GM18505 (cell line): ENCODE measurements around the gene NSFL1C.

ENCODE experiments used
- ATAC-seq: cut with Tn5 transposase; IDR thresholded peaks from one replicate; pipeline ENCODE4 v1.9.1; 2021; ENCODE audit not compliant: unreplicated experiment
- POLR2A ChIP-seq: IDR thresholded peaks from 4 replicates; pipeline ENCODE4 v1.6.1; 2011; ENCODE audit warnings: borderline replicate concordance; ENCODE audit not compliant: insufficient read depth, insufficient read length; ENCODE audit errors: extremely low read depth

Gene NSFL1C

GRCh38 chr20:1493536-1493935, 26.9 kb upstream of the NSFL1C start:
- no peak for TF ChIP-seq POLR2A
- ATAC-seq = no peak

GRCh38 chr20:1491860-1492642, 25.4 kb upstream of the NSFL1C start:
- no peak for ATAC-seq
- TF ChIP-seq POLR2A = no peak

- TF ChIP-seq POLR2A = no peak
- no peak for ATAC-seq
Measured at GRCh38 chr20:1491281-1491840, 24.7 kb upstream of the NSFL1C start, which contains the start of gene SIRPB2. Gene SIRPB2, minus strand, starts transcription at chr20:1491420. Its CDS starts 61 bp downstream, at chr20:1491359.

DNA sequence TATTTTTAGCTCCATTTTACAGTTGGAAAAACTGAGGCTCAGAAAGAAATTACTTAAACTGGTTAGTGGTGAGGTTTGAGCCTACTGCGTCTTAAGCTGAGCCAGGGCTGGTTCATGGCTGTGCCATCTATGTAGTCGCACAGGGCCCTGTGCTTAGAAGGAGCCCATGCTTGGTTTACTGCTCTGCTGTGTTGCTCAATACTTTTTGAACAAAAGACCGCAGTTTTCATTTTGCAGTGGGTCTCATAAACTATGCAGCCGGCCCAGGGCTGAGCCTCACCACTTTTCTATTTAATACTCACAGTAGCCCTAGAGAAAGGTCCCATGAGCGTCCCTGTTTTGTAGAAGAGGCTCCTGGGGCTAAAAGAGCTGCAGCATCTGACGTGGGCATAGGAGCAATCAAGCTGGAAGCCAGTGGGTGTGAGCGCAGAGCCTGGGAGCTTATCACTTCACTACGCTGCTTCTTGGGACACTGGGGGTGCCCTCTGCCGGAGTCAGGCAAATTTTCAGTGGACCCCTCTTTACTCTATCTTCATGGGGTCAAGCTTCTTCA, 24.1 kb upstream of the NSFL1C start:
- TF ChIP-seq POLR2A = no peak
- no peak for ATAC-seq

DNA sequence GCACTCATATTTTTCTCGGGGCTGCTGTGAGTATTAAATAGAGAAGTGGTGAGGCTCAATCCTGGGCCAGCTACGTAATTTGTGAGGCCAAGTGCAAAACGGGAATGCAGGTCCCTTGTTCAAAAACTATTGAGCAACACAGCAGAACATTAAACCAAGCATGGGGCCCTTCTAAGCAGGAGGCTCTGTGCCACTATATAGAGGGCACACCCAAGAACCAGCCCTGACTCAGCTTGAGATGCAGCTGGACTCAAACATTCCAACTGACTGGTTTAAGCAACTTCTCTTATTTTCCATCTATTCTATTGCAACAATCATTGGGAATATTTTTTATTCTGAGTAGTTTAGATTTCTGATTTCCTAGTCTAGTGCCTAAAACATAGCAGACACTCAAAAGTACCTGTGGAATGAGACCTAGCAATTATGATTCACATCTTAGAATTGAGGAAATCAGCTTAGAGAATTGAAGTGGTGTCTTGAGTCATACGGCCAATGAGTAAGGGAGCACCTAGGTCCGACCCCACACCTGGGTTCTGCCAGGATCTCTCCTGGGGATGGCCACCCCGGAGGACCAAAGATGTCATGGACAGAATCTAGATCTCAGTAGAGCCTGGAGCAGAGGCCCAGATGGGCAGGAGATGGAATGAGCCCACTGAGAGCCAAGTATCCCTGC, 23.3 kb upstream of the NSFL1C start:
- ATAC-seq = no peak
- TF ChIP-seq POLR2A = no peak

DNA sequence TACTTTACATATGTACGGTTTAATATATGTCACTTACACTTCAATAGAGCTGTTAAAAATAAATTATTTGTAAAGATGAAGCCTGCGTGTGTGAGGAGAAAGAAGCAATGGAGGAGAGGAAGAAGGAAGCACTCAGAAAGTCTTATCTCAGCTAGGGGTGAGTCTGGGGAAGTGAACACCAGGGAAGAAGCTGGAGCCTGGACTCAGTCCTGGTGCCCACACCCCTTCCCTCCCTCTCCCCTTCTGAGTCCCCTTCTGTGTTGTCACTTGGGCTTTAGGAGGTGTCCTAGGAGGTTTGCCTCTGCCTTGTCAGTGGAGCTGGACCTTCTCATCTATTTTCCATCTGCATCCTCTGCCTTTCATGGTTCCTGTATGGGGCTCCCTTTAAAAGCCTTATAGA, 22.7 kb upstream of the NSFL1C start:
- ATAC-seq = no peak
- no peak for TF ChIP-seq POLR2A

DNA sequence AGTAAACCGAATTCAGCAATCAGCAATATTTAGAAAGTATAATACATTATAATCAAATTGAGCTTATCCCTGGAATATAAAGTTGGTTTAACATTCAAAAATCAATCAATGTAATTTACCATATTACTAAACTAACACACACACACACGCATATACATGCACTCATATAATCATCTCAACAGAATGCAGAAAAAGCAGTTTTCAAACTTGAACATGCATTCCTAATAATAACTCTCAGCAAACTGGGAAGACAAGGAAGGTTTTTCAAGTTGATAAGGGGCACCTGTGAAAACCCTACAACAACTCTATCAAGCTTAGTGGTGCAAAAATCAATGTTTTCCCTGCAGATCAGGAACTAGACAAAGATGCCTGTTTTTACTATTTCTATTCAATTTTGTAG, 19.9 kb upstream of the NSFL1C start:
- ATAC-seq = no peak
- TF ChIP-seq POLR2A = no peak

- no peak for ATAC-seq
- no peak for TF ChIP-seq POLR2A
Measured at GRCh38 chr20:1484438-1485116, 17.9 kb upstream of the NSFL1C start.

GRCh38 chr20:1479831-1480595, 13.4 kb upstream of the NSFL1C start:
- TF ChIP-seq POLR2A = no peak
- no peak for ATAC-seq

DNA sequence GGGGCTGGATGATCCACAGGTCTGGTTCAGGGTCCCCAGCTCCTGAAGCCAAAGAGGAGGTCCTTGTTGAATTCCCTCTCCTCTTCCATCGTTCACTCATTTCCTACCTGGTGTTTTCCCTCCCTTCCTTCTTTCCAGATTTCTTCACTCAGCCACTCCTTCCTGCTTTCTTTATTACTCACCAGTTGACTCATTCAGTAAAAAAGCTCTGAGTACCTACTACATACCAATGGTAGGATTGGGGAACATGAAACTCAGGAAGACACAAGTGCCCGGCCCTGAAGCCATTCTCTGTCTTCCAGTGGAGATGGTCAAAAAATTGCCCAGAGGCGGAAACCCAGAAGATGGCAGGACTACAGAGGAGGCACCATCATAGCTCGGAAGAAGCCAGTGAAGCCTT, 11.9 kb upstream of the NSFL1C start:
- ATAC-seq = no peak

DNA sequence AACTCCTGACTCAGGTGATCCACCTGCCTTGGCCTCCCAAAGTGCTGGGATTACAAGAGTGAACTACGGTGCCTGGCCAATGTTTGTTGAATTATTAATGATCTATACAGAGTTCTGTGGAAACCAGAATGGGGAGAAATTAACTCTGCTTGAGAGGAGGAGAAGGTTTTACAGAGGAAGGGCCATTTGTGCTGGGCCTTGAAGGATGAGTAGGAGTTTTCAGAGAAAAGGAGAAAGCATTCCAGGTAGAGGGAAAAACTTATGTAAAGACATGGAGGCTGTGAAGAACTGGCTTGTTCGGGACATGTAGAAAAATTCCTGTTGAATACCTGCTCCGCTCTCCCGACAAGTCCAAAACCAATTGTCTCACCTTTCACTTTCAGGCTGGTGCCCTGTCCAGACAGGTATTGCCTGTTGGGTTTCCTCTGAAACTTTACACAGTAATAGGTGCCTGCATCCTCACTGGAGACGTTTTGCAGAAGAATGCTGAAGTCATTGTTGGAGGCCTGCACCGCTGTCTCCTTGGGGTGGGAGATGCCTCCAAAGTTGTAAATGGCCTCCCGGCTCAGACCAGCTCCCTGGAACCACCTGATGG, 11.3 kb upstream of the NSFL1C start:
- no peak for TF ChIP-seq POLR2A
- ATAC-seq = no peak

More for the DNA sequence above, 11.9 kb upstream of the NSFL1C start:
- TF ChIP-seq POLR2A = no peak

GRCh38 chr20:1474817-1475603, 8.4 kb upstream of the NSFL1C start:
- no peak for ATAC-seq

DNA sequence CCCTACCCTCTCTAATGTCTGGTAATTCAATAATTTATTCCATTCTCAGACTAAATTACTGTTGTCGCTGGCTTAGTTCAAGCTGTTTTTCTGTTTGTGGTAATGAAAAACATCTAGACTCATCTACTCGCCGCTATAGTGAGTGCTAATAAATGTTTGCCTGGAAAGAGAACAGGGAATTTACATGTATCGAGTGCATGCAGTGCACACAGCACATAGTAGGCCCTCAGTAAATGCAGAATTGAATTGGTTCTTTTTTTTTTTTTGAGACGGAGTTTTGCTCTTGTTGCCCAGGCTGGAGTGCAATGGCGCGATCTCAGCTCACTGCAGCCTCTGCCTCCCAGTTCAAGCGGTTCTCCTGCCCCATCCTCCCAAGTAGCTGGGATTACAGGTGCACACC, 7.7 kb upstream of the NSFL1C start:
- ATAC-seq = no peak
- no peak for TF ChIP-seq POLR2A

More at GRCh38 chr20:1474817-1475603, 8.4 kb upstream of the NSFL1C start:
- no peak for TF ChIP-seq POLR2A
